Measurements from ENCODE around the gene NF1. TPM values are rescaled to one million over a fixed set of nuclear protein-coding genes. Genes with fewer than 3 reads are reported as not detected.

NF1 gene
- polyA plus RNA-seq, 1 of the 3 experiments (the other 2 are of a cell fraction) = 19.6 TPM

DNA sequence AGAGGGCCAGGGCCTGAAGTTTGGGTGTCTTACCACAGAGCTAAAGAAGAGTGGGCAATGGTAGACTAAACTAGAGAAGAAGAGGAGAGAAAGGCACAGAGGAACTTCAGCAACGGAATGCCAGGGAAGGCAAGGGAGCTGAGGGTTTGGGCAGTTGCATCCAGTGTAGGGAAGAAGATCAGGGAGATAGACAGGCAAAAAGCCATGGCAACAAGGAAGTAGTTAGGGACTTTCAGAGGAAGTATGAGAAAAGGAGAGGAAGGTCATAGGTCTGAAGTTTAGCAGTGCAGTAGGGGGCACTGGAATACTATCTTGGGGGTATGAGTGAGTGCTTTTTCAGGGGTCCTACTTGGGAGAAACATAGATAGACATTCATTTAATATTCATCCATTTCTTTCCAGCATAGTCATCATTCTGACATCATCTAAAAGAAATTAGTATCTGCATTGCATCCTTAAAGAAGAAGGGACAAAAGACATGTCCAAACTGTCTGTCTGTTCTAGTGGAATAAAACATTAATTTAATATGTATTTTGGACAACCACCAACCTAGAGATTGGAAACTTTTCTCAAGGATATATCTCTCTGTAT, 2.2 kb upstream of the NF1 start:
- H3K27me3 ChIP-seq (ENCODE audit: insufficient read depth) = no peaks in the 10 kb centered on the region
- H3K9me3 ChIP-seq = no peaks in the 10 kb centered on the region
- no peaks in the 10 kb centered on the region for H3K36me3 ChIP-seq (replicated peaks in 1 of 2; ENCODE audit: control insufficient read depth in 1 of 2, insufficient read depth in 2 of 2, low read length in 1 of 2)
- no peak overlapping the region for H3K4me3 ChIP-seq (ENCODE audit: low read depth in 2 of 2, low read length in 1 of 2)
- TF ChIP-seq FOSL2 (IDR thresholded peaks at IDR 0.05; ENCODE audit: borderline replicate concordance, low read depth) (peak; percentile 60; the same call in 1 of the 2 replicates), RXRA (IDR thresholded peaks at IDR 0.05; ENCODE audit: borderline replicate concordance, low read depth) (no peak), JUND (IDR thresholded peaks at IDR 0.05) (peak; percentile 67), TCF12 (IDR thresholded peaks at IDR 0.05) (peak; percentile 67), CTCF (IDR thresholded peaks at IDR 0.05) (peak; percentile 24; the same call in 1 of the 2 replicates)
- TF ChIP-seq, protein P1, sequence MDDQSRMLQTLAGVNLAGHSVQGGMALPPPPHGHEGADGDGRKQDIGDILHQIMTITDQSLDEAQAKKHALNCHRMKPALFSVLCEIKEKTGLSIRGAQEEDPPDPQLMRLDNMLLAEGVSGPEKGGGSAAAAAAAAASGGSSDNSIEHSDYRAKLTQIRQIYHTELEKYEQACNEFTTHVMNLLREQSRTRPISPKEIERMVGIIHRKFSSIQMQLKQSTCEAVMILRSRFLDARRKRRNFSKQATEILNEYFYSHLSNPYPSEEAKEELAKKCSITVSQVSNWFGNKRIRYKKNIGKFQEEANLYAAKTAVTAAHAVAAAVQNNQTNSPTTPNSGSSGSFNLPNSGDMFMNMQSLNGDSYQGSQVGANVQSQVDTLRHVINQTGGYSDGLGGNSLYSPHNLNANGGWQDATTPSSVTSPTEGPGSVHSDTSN (IDR thresholded peaks at IDR 0.05) = peak; percentile 53; the same call in 1 of the 2 replicates
- peak overlapping the region; percentile 27; the same call in 1 of the 2 replicates for H3K4me2 ChIP-seq
- CTCF ChIA-PET = no interaction called here
- peak overlapping the region; percentile 66; the same call in 1 of the 2 replicates for H2AFZ ChIP-seq (ENCODE audit: low read depth)
- H3K9ac ChIP-seq = 0 out of 2 replicates have a peak overlapping the region, but pooled peaks have one; percentile 2
- WGBS (ENCODE audit: low lambda C conversion rate) = 60% methylated on average over 1 of the region's 1 CpG
- DNase-seq = no peak
- no peaks in the 10 kb centered on the region for H3K9me2 ChIP-seq
- peak overlapping the region in 1 of 2 experiments; percentile 93; a peak in 2 of 4 replicates for H3K27ac ChIP-seq (ENCODE audit: low read depth in 2 of 2, low read length in 1 of 2)
- peaks cover 26% of the 10 kb centered on the region for H3K79me2 ChIP-seq (ENCODE audit: insufficient read depth)
- H3K4me1 ChIP-seq (ENCODE audit: control insufficient read depth in 1 of 2, insufficient read depth in 2 of 2, low read depth in 1 of 2, low read length in 1 of 2) = peaks cover 6 to 10% of the 10 kb centered on the region in 2 experiments; a peak in 3 of 4 replicates
- H3F3A ChIP-seq (replicated peaks; ENCODE audit: insufficient read depth) = peaks cover 36% of the 10 kb centered on the region
- POLR2A ChIA-PET = no interaction called here
- peaks cover 10% of the 10 kb centered on the region for H4K20me1 ChIP-seq (ENCODE audit: insufficient read depth)

DNA sequence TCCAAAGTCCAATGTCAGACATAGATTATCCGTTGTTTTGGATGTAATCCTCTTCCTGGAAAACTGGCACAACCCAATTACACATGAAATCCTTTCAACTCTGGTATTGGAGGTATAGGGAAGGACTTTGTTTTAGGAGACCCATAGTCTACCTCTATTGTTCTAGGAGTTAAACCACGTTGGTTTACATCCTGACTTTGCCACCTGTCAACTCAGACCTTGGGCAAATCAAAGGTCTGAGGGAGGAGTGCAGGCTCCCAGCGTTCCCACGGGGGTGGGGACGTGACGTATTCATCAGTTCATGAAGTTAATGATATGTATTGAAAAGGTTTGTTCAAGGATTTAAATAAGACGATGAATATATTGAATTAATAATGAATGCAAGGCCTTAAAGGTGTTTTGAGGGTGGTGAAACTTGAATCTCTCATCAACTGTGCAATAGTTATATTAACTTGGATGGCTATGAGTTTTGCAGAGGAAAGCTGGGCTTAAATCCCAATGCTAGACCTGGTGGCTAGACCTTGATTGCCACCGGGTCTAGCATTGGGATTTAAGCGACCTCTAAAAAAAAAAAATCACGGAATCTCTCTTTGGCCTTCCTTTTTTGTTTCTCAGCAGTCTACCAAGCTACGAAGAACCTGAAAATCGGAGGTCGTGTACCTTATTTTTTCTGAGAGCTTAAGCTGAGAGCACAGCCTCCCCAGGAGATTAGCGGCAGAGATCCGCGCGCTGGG, 744 bp upstream of the NF1 start:
- WGBS (ENCODE audit: low lambda C conversion rate) = 53% methylated on average over 17 of the region's 17 CpGs
- peak overlapping the region; percentile 33 for H2AFZ ChIP-seq (ENCODE audit: low read depth)
- ChIA-PET CTCF (no interaction called here), POLR2A (interaction anchor here (1.5 kb wide), 1 partner anchor 19 kb away, joined by 3 read pairs; no protein-coding TSS in a partner anchor)
- H3K27ac ChIP-seq (ENCODE audit: low read depth in 2 of 2, low read length in 1 of 2) = peak overlapping the region; percentile 78 to 93
- peaks cover 15% of the 10 kb centered on the region for H4K20me1 ChIP-seq (ENCODE audit: insufficient read depth)
- H3K79me2 ChIP-seq (ENCODE audit: insufficient read depth) = peaks cover 41% of the 10 kb centered on the region
- peaks cover 38% of the 10 kb centered on the region for H3F3A ChIP-seq (replicated peaks; ENCODE audit: insufficient read depth)
- H3K9me3 ChIP-seq = no peaks in the 10 kb centered on the region
- H3K27me3 ChIP-seq (ENCODE audit: insufficient read depth) = no peaks in the 10 kb centered on the region
- H3K4me3 ChIP-seq (ENCODE audit: low read depth in 2 of 2, low read length in 1 of 2) = peak overlapping the region; percentile 13 to 76; a peak in 2 of 4 replicates
- no peaks in the 10 kb centered on the region for H3K9me2 ChIP-seq
- peaks cover 6 to 10% of the 10 kb centered on the region in 2 experiments; a peak in 3 of 4 replicates for H3K4me1 ChIP-seq (ENCODE audit: control insufficient read depth in 1 of 2, insufficient read depth in 2 of 2, low read depth in 1 of 2, low read length in 1 of 2)
- peak overlapping the region; percentile 98; the same call in 1 of the 2 replicates for H3K4me2 ChIP-seq
- TF ChIP-seq NFIC (IDR thresholded peaks at IDR 0.05; ENCODE audit: borderline replicate concordance) (no peak), EP300 (IDR thresholded peaks at IDR 0.05; ENCODE audit: borderline replicate concordance in 1 of 2, low read depth in 1 of 2, low read length in 1 of 2) (no peak), SIN3A (IDR thresholded peaks at IDR 0.05; ENCODE audit: borderline replicate concordance, low read depth, low read length) (no peak), FOXJ3 (CRISPR knock-in tag; IDR thresholded peaks at IDR 0.05) (no peak), NRF1 (IDR thresholded peaks at IDR 0.05; ENCODE audit: low read depth, low read length) (no peak), YY1 (IDR thresholded peaks at IDR 0.05; ENCODE audit: low read depth) (no peak), GABPA (IDR thresholded peaks at IDR 0.05; ENCODE audit: low read depth) (no peak), FOXM1 (IDR thresholded peaks at IDR 0.05; ENCODE audit: low read depth) (no peak), SMC3 (IDR thresholded peaks at IDR 0.05; ENCODE audit: low read depth, low read length) (no peak), RXRA (IDR thresholded peaks at IDR 0.05; ENCODE audit: borderline replicate concordance, low read depth) (no peak), JUND (IDR thresholded peaks at IDR 0.05) (no peak), TAF1 (IDR thresholded peaks at IDR 0.05; ENCODE audit: borderline replicate concordance, low read depth, low read length) (no peak), MAX (IDR thresholded peaks at IDR 0.05; ENCODE audit: low read depth) (no peak), MEF2A (IDR thresholded peaks at IDR 0.05; ENCODE audit: borderline replicate concordance, low read depth) (no peak)
- TF ChIP-seq, protein P2, sequence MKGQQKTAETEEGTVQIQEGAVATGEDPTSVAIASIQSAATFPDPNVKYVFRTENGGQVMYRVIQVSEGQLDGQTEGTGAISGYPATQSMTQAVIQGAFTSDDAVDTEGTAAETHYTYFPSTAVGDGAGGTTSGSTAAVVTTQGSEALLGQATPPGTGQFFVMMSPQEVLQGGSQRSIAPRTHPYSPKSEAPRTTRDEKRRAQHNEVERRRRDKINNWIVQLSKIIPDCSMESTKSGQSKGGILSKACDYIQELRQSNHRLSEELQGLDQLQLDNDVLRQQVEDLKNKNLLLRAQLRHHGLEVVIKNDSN (IDR thresholded peaks at IDR 0.05; ENCODE audit: borderline replicate concordance, low read depth) = no peak
- H3K9ac ChIP-seq = peak overlapping the region; percentile 100
- DNase-seq = no peak
- H3K36me3 ChIP-seq (replicated peaks in 1 of 2; ENCODE audit: control insufficient read depth in 1 of 2, insufficient read depth in 2 of 2, low read length in 1 of 2) = no peaks in the 10 kb centered on the region
